Measurements from ENCODE around the gene RBBP4.

Gene RBBP4

GRCh38 chr1:32733582-32734321 lies 82.7 kb downstream of the RBBP4 start:
- no peak for TF ChIP-seq CTCF (IDR thresholded peaks at IDR 0.05; ENCODE audit: insufficient read depth, missing control alignments)
- DNase-seq (ENCODE audit: insufficient read length, low spot score), result no peak
- FAIRE-seq, result no peak
